ENCODE results near the gene TMTC1. TPM values are rescaled to one million over a fixed set of nuclear protein-coding genes. Genes with fewer than 3 reads are reported as not detected.

The TMTC1 gene
- total RNA-seq, 2 experiments from 2014 or later = not detected

- no peaks in the 10 kb centered on the region for H3K27me3 Mint-ChIP-seq
- intact Hi-C loops (cut with micrococcal nuclease) = no loop called here
- H3K27ac Mint-ChIP-seq = no peak overlapping the region
- ChIA-PET CTCF (no interaction called here), POLR2A (no interaction called here)
- ATAC-seq (no peak), DNase-seq (no peak)
- H3K4me3 Mint-ChIP-seq = no peak overlapping the region
- H3K4me1 Mint-ChIP-seq (ENCODE audit: low read depth) = no peaks in the 10 kb centered on the region
- no peaks in the 10 kb centered on the region for H3K9me3 Mint-ChIP-seq
- H3K36me3 Mint-ChIP-seq (ENCODE audit: low read depth) = no peaks in the 10 kb centered on the region
- no peak for TF ChIP-seq CTCF (IDR thresholded peaks at IDR 0.05)
These were observed 26.9 kb downstream of the TMTC1 start for GRCh38 chr12:29756741-29757390.

GRCh38 chr12:29754235-29755189 is 29.2 kb downstream of the TMTC1 start:
- POLR2A ChIA-PET = no interaction called here
- Mint-ChIP-seq H3K36me3 (ENCODE audit: low read depth) (no peaks in the 10 kb centered on the region), H3K4me3 (no peak overlapping the region), H3K9me3 (peaks cover 4% of the 10 kb centered on the region), H3K27ac (no peak overlapping the region), H3K4me1 (ENCODE audit: low read depth) (no peaks in the 10 kb centered on the region), H3K27me3 (peaks cover 5% of the 10 kb centered on the region)
- CTCF ChIA-PET = no interaction called here
- ATAC-seq (no peak), DNase-seq (no peak)
- TF ChIP-seq CTCF (IDR thresholded peaks at IDR 0.05) = no peak
- intact Hi-C loops (cut with micrococcal nuclease) = no loop called here

- no peak for TF ChIP-seq CTCF (IDR thresholded peaks at IDR 0.05)
- no peaks in the 10 kb centered on the region for H3K4me1 Mint-ChIP-seq (ENCODE audit: low read depth)
- ChIA-PET POLR2A (no interaction called here), CTCF (no interaction called here)
- DNase-seq (no peak), ATAC-seq (no peak)
- intact Hi-C loops (cut with micrococcal nuclease) = no loop called here
- peaks cover 4% of the 10 kb centered on the region for H3K9me3 Mint-ChIP-seq
- no peak overlapping the region for H3K4me3 Mint-ChIP-seq
- H3K27ac Mint-ChIP-seq = no peak overlapping the region
- H3K27me3 Mint-ChIP-seq = peaks cover 5% of the 10 kb centered on the region
- H3K36me3 Mint-ChIP-seq (ENCODE audit: low read depth) = no peaks in the 10 kb centered on the region
These were observed 31.6 kb downstream of the TMTC1 start for GRCh38 chr12:29752121-29752520.

- ATAC-seq (no peak), DNase-seq (no peak)
- CTCF ChIA-PET = no interaction called here
- intact Hi-C loops (cut with micrococcal nuclease) = no loop called here
- no peak for TF ChIP-seq CTCF (IDR thresholded peaks at IDR 0.05)
- Mint-ChIP-seq H3K9me3 (peaks cover 4% of the 10 kb centered on the region), H3K4me3 (no peak overlapping the region), H3K36me3 (ENCODE audit: low read depth) (no peaks in the 10 kb centered on the region), H3K4me1 (ENCODE audit: low read depth) (no peaks in the 10 kb centered on the region), H3K27me3 (peaks cover 5% of the 10 kb centered on the region), H3K27ac (no peak overlapping the region)
- POLR2A ChIA-PET = no interaction called here
These were observed 32.1 kb downstream of the TMTC1 start for GRCh38 chr12:29751676-29752075.

- no peak overlapping the region for H3K27ac Mint-ChIP-seq
- ChIA-PET POLR2A (no interaction called here), CTCF (no interaction called here)
- DNase-seq (no peak), ATAC-seq (no peak)
- no peak overlapping the region for H3K4me3 Mint-ChIP-seq
- intact Hi-C loops (cut with micrococcal nuclease) = no loop called here
- H3K4me1 Mint-ChIP-seq (ENCODE audit: low read depth) = no peaks in the 10 kb centered on the region
- peaks cover 4% of the 10 kb centered on the region for H3K9me3 Mint-ChIP-seq
- no peaks in the 10 kb centered on the region for H3K36me3 Mint-ChIP-seq (ENCODE audit: low read depth)
- no peak for TF ChIP-seq CTCF (IDR thresholded peaks at IDR 0.05)
- H3K27me3 Mint-ChIP-seq = peaks cover 5% of the 10 kb centered on the region
These were observed 32.9 kb downstream of the TMTC1 start for GRCh38 chr12:29750928-29751220.
